NCI-H187 treated with DMSO at 0.1 percent for 48 hours (cell line): ENCODE data around the gene ITSN1.
"Not testable (repeated sequence)": the region's sequence is repeated elsewhere in the genome, so short reads cannot be mapped to it uniquely, and the experiment has no call there.

ENCODE experiments used
- DNase-seq: peaks from one replicate; lab custom pipeline; 2025; lab: John Stamatoyannopoulos, UW

The ITSN1 gene

GRCh38 chr21:33684068-33684467 lies 41.8 kb downstream of the ITSN1 start:
- DNase-seq: no peak

GRCh38 chr21:33684923-33685560 lies 42.7 kb downstream of the ITSN1 start:
- no peak for DNase-seq

GRCh38 chr21:33685613-33686197 lies 43.4 kb downstream of the ITSN1 start:
- no peak for DNase-seq

GRCh38 chr21:33686386-33686785 lies 44.1 kb downstream of the ITSN1 start:
- peak; percentile 44 for DNase-seq

GRCh38 chr21:33687634-33688033 lies 45.3 kb downstream of the ITSN1 start:
- DNase-seq: no peak

- no peak for DNase-seq
These were observed 46.1 kb downstream of the ITSN1 start for GRCh38 chr21:33688353-33688752.

GRCh38 chr21:33690874-33691273 lies 48.6 kb downstream of the ITSN1 start:
- DNase-seq: no peak

GRCh38 chr21:33691945-33692603 lies 49.8 kb downstream of the ITSN1 start:
- DNase-seq: no peak

GRCh38 chr21:33695813-33696212 lies 53.5 kb downstream of the ITSN1 start:
- DNase-seq: no peak

- DNase-seq: no peak
These were observed 54.2 kb downstream of the ITSN1 start for GRCh38 chr21:33696465-33696864.

GRCh38 chr21:33698087-33698860 lies 56.0 kb downstream of the ITSN1 start:
- DNase-seq: no peak

GRCh38 chr21:33699277-33699676 lies 57.0 kb downstream of the ITSN1 start:
- DNase-seq: no peak

GRCh38 chr21:33700491-33700890 lies 58.2 kb downstream of the ITSN1 start:
- DNase-seq: no peak

- DNase-seq: no peak
These were observed 61.7 kb downstream of the ITSN1 start for GRCh38 chr21:33703750-33704606.

GRCh38 chr21:33707846-33708245 lies 65.5 kb downstream of the ITSN1 start:
- DNase-seq: no peak

GRCh38 chr21:33708874-33709273 lies 66.6 kb downstream of the ITSN1 start:
- no peak for DNase-seq

GRCh38 chr21:33712022-33712803 lies 69.9 kb downstream of the ITSN1 start:
- DNase-seq: no peak

GRCh38 chr21:33721081-33721480 lies 78.8 kb downstream of the ITSN1 start:
- no peak for DNase-seq

GRCh38 chr21:33729139-33729538 lies 86.8 kb downstream of the ITSN1 start:
- DNase-seq: not testable (repeated sequence)

GRCh38 chr21:33729641-33730040 lies 87.3 kb downstream of the ITSN1 start:
- DNase-seq: no peak

- DNase-seq: no peak
These were observed 89.1 kb downstream of the ITSN1 start for GRCh38 chr21:33731447-33731846.
